H1 (cell line): ENCODE measurements around the gene ZFAND3. TPM values are rescaled to one million over a fixed set of nuclear protein-coding genes. Genes with fewer than 3 reads are reported as not detected.

Experiments
- CBX5 ChIP-seq: fragments of 300-800, 300-1000 bp; sonication (generic); IDR thresholded peaks from 2 replicates; pipeline ENCODE4 v1.7.1; 2016; ENCODE audit warnings: antibody characterized with exemption, low read length, low read depth
- CHD7 ChIP-seq: fragments of 300-600 bp; sonication (generic); IDR thresholded peaks from 2 replicates; pipeline ENCODE4 v1.7.1; 2012; ENCODE audit warnings: low read length, moderate library complexity, mild to moderate bottlenecking, inconsistent platforms; ENCODE audit not compliant: insufficient replicate concordance
- CTBP2 ChIP-seq: IDR thresholded peaks from 2 replicates; pipeline ENCODE4 v1.7.0; 2011; ENCODE audit warnings: borderline replicate concordance, mild to moderate bottlenecking, moderate library complexity, mixed read lengths, low read length; ENCODE audit not compliant: insufficient read depth, insufficient read length
- E2F6 ChIP-seq: IDR thresholded peaks from 2 replicates; pipeline ENCODE4 v1.6.1; 2012; ENCODE audit warnings: inconsistent platforms
- EGR1 ChIP-seq: IDR thresholded peaks from 2 replicates; pipeline ENCODE4 v1.6.1; 2011; ENCODE audit warnings: low read depth, low read length, borderline replicate concordance
- HDAC6 ChIP-seq: IDR thresholded peaks from one replicate; pipeline ENCODE4 v1.7.1; 2012; ENCODE audit warnings: low read depth, mild to moderate bottlenecking, inconsistent platforms, low read length, moderate library complexity
- KDM5A ChIP-seq: fragments of 200-600 bp; IDR thresholded peaks from 2 replicates; pipeline ENCODE4 v1.7.1; 2012; ENCODE audit warnings: mild to moderate bottlenecking, low read length, inconsistent platforms, mixed read lengths
- POU5F1 ChIP-seq: IDR thresholded peaks from 2 replicates; pipeline ENCODE4 v1.6.1; 2011; ENCODE audit warnings: low read depth, mild to moderate bottlenecking, low read length, moderate library complexity
- RFX5 ChIP-seq: IDR thresholded peaks from 2 replicates; pipeline ENCODE4 v1.6.1; 2011; ENCODE audit warnings: low read depth, low read length, improper control_type of control experiment, borderline replicate concordance
- SRF ChIP-seq: IDR thresholded peaks from 2 replicates; pipeline ENCODE4 v1.6.1; 2011; ENCODE audit warnings: mild to moderate bottlenecking, low read depth, low read length, moderate library complexity
- YY1 ChIP-seq: IDR thresholded peaks from 2 replicates; pipeline ENCODE4 v1.6.1; 2011; ENCODE audit warnings: low read depth, mild to moderate bottlenecking, low read length
- polyA plus RNA-seq, 7 experiments: library from polyadenylated mRNA; depleted of rRNA in 3 of 7; stranded (reverse) in 5 of 7; unstranded in 2 of 7; fragments of >200 nt in 5 of 7; fragments of 200-250 nt in 2 of 7; gene quantifications; 1 replicate in 5 of 7; 2 replicates in 1 of 7; 4 replicates in 1 of 7; pipeline versions ENCODE4 v1.2.1 to v1.2.3, GENCODE V29; 2011 to 2013; ENCODE audit warnings: missing spikeins in 2 of 7, mixed read lengths in 2 of 7
- total RNA-seq: library from RNA; stranded (reverse); fragmentation: NEBNext Ultra II Directional; extraction: Animal tissue kit (Norgen Biotek cat#: 25700); gene quantifications from 2 replicates; pipeline ENCODE4 v1.2.1, GENCODE V29; 2021

Gene ZFAND3
- total and polyA plus RNA-seq, 2 of the 8 experiments (the other 6 are each of a cell fraction or from before 2014, with no cell fraction given) = 13.0 to 51.3 TPM

GRCh38 chr6:38057994-38058393 is 238.5 kb downstream of the ZFAND3 start (continued):
- TF ChIP-seq CHD7 = no peak
- no peak for TF ChIP-seq CBX5
- no peak for TF ChIP-seq CTBP2
- no peak for TF ChIP-seq E2F6
- TF ChIP-seq YY1 = no peak
- no peak for TF ChIP-seq POU5F1
- no peak for TF ChIP-seq SRF
- TF ChIP-seq KDM5A = no peak
- TF ChIP-seq HDAC6 = no peak
- TF ChIP-seq EGR1 = no peak
- no peak for TF ChIP-seq RFX5
